PC-9 (cell line): ENCODE measurements around the gene AKIP1. TPM values are rescaled to one million over a fixed set of nuclear protein-coding genes. Genes with fewer than 3 reads are reported as not detected.

ENCODE experiments used
- BruUV-seq: library from RNA; stranded (reverse); fragments of 400-500 nt; replicated peaks from 2 replicates; lab custom pipeline; 2021; lab: Mats Ljungman, UMichigan
- CTCF ChIA-PET: fragments of 300-600 bp; sonication (Branson Sonifier 250); formaldehyde crosslinking; loops from one replicate; lab custom pipeline; 2022; ENCODE audit warnings: antibody characterized with exemption; lab: Charles Lee
- POLR2A ChIA-PET: fragments of 300-600 bp; sonication (Branson Sonifier 250); formaldehyde crosslinking; loops from one replicate; lab custom pipeline; 2022; ENCODE audit warnings: antibody characterized with exemption; ENCODE audit not compliant: unreplicated experiment; lab: Charles Lee
- DNase-seq, 2 experiments: peaks; one replicate each; pipeline versions ENCODE4 v3.0.0 to v3.0.0-alpha.2; 2015 to 2022; ENCODE audit warnings: mixed read lengths in 1 of 2
- H2AFZ ChIP-seq: fragments of 200-600 bp; sonication (generic); 2 replicates; pipeline ENCODE4 v1.8.1; 2017; ENCODE audit warnings: antibody characterized with exemption
- H3F3A ChIP-seq: fragments of 200-600 bp; sonication (generic); 2 replicates; pipeline ENCODE4 v1.8.1; 2017; ENCODE audit warnings: antibody characterized with exemption, mild to moderate bottlenecking, low read depth; ENCODE audit not compliant: insufficient read depth
- H3K27ac ChIP-seq: fragments of 200-600 bp; sonication (generic); 2 replicates; pipeline ENCODE4 v1.6.1; 2016; ENCODE audit warnings: mixed run types
- H3K27me3 ChIP-seq: fragments of 200-600 bp; sonication (generic); 2 replicates; pipeline ENCODE4 v1.6.1; 2016; ENCODE audit warnings: low read depth, mixed run types; ENCODE audit not compliant: insufficient read depth
- H3K36me3 ChIP-seq: fragments of 200-600 bp; sonication (generic); 2 replicates; pipeline ENCODE4 v1.6.1; 2016; ENCODE audit warnings: low read depth, mixed run types
- H3K4me1 ChIP-seq: fragments of 200-600 bp; sonication (generic); replicated peaks from 2 replicates; pipeline ENCODE4 v1.6.1; 2016; ENCODE audit warnings: mixed run types; ENCODE audit not compliant: insufficient read depth
- H3K4me2 ChIP-seq: fragments of 200-600 bp; sonication (generic); 2 replicates; pipeline ENCODE4 v1.6.1; 2017; ENCODE audit warnings: mixed run types
- H3K4me3 ChIP-seq: fragments of 200-600 bp; sonication (generic); 2 replicates; pipeline ENCODE4 v1.6.1; 2016; ENCODE audit warnings: mixed run types
- H3K79me2 ChIP-seq: fragments of 200-600 bp; sonication (generic); 2 replicates; pipeline ENCODE4 v1.6.1; 2017; ENCODE audit warnings: low read depth, mixed run types
- H3K9me2 ChIP-seq: fragments of 200-600 bp; sonication (generic); 2 replicates; pipeline ENCODE4 v1.8.1; 2017; ENCODE audit warnings: mild to moderate bottlenecking; ENCODE audit not compliant: insufficient read depth
- H3K9me3 ChIP-seq: fragments of 200-600 bp; sonication (generic); 2 replicates; pipeline ENCODE4 v1.8.1; 2016; ENCODE audit warnings: low read depth; ENCODE audit not compliant: insufficient read depth
- H4K20me1 ChIP-seq: fragments of 200-600 bp; sonication (generic); 2 replicates; pipeline ENCODE4 v1.8.1; 2017; ENCODE audit not compliant: insufficient read depth
- EZH2 ChIP-seq: fragments of 200-600 bp; sonication (generic); IDR thresholded peaks from 2 replicates; pipeline ENCODE4 v1.8.0; 2017; ENCODE audit warnings: antibody characterized with exemption, low read depth
- intact Hi-C: fragments of 100-400 bp; cut with micrococcal nuclease; formaldehyde crosslinking; loops from one replicate; pipeline ENCODE4 v1.10.0; 2022; ENCODE audit not compliant: unreplicated experiment
- total RNA-seq: library from RNA; stranded (reverse); gene quantifications from 2 replicates; pipeline ENCODE4 v1.2.3, GENCODE V29; 2021
- TF ChIP-seq, protein P1 (sequence below): fragments of 200-600 bp; sonication (generic); conservative IDR thresholded peaks from 2 replicates; pipeline ENCODE4 v1.6.1; 2017; ENCODE audit warnings: mixed run types, antibody characterized with exemption, mild to moderate bottlenecking, moderate library complexity

AKIP1 gene
- total RNA-seq, 1 experiment from 2014 or later = 17.7 TPM

DNA sequence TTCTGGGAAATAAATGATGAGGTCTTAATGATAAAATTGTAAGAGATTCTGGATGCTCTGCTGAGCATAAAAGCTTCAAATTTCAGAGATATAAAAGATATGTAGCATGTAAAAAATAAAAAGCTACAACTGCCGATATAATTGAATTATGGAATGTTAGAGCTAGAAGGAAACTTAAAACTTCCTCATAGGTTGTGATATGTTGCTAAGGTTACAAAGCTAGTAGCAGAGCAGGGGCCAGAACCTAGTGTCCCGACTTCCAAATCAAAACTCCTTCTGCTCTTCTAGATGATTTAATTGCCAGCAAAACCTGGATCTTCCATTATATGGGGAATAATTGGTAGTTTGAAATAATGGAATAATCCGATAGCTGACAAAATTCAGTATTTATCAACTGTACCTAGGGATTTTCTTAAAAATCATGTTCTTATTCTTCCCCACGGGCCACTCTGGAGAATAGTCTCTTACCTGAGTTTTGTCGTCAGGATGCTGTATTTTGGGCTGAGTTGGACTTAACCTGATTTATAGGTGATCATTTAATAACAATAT is 31.6 kb downstream of the AKIP1 start, which contains the start of gene ASCL3:
ASCL3 (minus strand) TSS at position 499 of the 549 bp plus-strand sequence. CDS start 4,855 bp downstream, outside the sequence.
- H4K20me1 ChIP-seq = no peaks in the 10 kb centered on the region
- no peaks in the 10 kb centered on the region for H3K9me3 ChIP-seq
- no peaks in the 10 kb centered on the region for H3K4me1 ChIP-seq
- H3K27ac ChIP-seq = no peak within 1 kb of the TSS
- CTCF ChIA-PET = no interaction called here
- no peak for DNase-seq
- TF ChIP-seq EZH2 = no peak
- TF ChIP-seq, protein P1, sequence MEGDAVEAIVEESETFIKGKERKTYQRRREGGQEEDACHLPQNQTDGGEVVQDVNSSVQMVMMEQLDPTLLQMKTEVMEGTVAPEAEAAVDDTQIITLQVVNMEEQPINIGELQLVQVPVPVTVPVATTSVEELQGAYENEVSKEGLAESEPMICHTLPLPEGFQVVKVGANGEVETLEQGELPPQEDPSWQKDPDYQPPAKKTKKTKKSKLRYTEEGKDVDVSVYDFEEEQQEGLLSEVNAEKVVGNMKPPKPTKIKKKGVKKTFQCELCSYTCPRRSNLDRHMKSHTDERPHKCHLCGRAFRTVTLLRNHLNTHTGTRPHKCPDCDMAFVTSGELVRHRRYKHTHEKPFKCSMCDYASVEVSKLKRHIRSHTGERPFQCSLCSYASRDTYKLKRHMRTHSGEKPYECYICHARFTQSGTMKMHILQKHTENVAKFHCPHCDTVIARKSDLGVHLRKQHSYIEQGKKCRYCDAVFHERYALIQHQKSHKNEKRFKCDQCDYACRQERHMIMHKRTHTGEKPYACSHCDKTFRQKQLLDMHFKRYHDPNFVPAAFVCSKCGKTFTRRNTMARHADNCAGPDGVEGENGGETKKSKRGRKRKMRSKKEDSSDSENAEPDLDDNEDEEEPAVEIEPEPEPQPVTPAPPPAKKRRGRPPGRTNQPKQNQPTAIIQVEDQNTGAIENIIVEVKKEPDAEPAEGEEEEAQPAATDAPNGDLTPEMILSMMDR = no peak
- H3K9me2 ChIP-seq = no peaks in the 10 kb centered on the region
- no peaks in the 10 kb centered on the region for H3K79me2 ChIP-seq
- no peak within 1 kb of the TSS for H3K4me3 ChIP-seq
- H3K36me3 ChIP-seq = 0 out of 2 replicates have a peak, but pooled peaks cover 4% of the 10 kb centered on the region
- H2AFZ ChIP-seq = no peak within 1 kb of the TSS
- H3K27me3 ChIP-seq = no peaks in the 10 kb centered on the region
- POLR2A ChIA-PET = interaction anchor here (0.6 kb wide), 1 partner anchor 18 kb away, joined by 5 read pairs; no protein-coding TSS in a partner anchor
- H3F3A ChIP-seq = no peaks in the 10 kb centered on the region
- intact Hi-C loops = no loop called here
- no peak within 1 kb of the TSS for H3K4me2 ChIP-seq
- no TSS peak for BruUV-seq

DNA sequence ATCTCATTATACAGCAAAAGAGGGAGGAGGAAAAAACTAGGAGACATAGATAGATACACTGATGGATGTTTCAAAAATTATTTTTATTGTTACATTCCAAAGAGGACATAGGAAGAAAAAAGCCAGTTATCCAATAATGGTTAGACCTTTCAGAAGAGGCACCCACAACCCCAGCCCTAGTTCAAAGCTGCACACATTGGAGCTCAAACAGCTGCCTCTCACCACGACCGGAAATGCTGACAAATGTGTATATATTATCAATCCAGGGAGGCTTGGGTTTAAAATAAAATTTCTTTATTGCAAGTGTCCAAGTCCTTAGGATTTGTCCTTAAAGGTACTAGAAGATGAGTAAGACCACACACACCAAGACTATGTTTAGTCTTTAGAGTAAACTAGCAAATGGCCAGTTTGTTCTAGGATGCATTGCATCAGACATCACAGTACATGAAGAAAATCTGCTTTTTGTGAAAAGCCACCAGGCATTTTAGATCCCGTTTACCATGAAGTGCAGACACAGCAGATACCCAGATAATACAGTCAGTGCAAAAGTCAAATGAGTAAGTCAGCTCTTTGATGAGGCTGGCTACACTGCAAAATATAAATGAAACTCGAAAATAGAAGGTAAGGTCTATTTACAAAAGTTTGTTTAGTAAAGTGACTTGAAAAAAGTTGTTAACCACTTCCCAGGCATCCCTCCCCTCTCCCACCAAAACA is 36.4 kb downstream of the AKIP1 start:
- no peaks in the 10 kb centered on the region for H3K9me2 ChIP-seq
- no peaks in the 10 kb centered on the region for H3K9me3 ChIP-seq
- no peak overlapping the region for H3K4me3 ChIP-seq
- TF ChIP-seq, protein P1 = no peak
- TF ChIP-seq EZH2 = no peak
- no peaks in the 10 kb centered on the region for H3K4me1 ChIP-seq
- H3K79me2 ChIP-seq = no peaks in the 10 kb centered on the region
- DNase-seq = no peak
- POLR2A ChIA-PET = interaction anchor here (0.7 kb wide), 1 partner anchor 9 kb away, joined by 6 read pairs; no protein-coding TSS in a partner anchor
- H3F3A ChIP-seq = no peaks in the 10 kb centered on the region
- no TSS peak for BruUV-seq
- no peaks in the 10 kb centered on the region for H3K27me3 ChIP-seq
- peaks cover 5% of the 10 kb centered on the region; the same call in 1 of the 2 replicates for H3K36me3 ChIP-seq
- no peak overlapping the region for H2AFZ ChIP-seq
- intact Hi-C loops = no loop called here
- no peaks in the 10 kb centered on the region for H4K20me1 ChIP-seq
- H3K4me2 ChIP-seq = no peak overlapping the region
- H3K27ac ChIP-seq = no peak overlapping the region
- CTCF ChIA-PET = no interaction called here

DNA sequence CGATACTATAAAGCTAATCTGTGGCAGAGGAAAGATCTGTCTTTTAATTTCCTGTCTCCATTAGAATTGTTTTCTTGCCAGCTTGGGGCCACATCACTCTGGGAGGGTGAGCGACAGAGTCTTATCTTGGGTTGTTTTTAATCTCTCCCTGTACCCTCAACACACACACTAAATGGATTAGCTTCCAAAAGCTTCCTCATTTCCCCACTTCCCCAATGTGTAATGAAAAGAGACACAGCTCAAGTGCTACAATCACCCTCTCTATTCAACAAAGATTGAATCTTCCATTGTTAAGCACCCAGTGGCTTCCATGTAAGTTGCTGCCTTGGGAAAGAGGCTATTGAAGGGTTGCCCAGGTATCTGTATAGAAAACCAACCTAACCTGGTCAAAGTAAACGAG is 37.9 kb downstream of the AKIP1 start:
- Histone ChIP-seq H3K27me3 (no peaks in the 10 kb centered on the region), H3K4me1 (no peaks in the 10 kb centered on the region), H3K4me3 (no peak overlapping the region), H3K79me2 (no peaks in the 10 kb centered on the region), H4K20me1 (no peaks in the 10 kb centered on the region), H2AFZ (no peak overlapping the region), H3K9me2 (no peaks in the 10 kb centered on the region), H3K27ac (no peak overlapping the region), H3K4me2 (no peak overlapping the region), H3F3A (no peaks in the 10 kb centered on the region), H3K36me3 (peaks cover 5% of the 10 kb centered on the region; the same call in 1 of the 2 replicates), H3K9me3 (no peaks in the 10 kb centered on the region)
- no peak for DNase-seq
- POLR2A ChIA-PET = no interaction called here
- CTCF ChIA-PET = no interaction called here
- BruUV-seq = no TSS peak
- intact Hi-C loops = no loop called here
- TF ChIP-seq EZH2 = no peak
- TF ChIP-seq, protein P1 = no peak
